Activated naive CD4-positive, alpha-beta T cell treated with anti-CD3 and anti-CD28 coated beads, Interleukin-2, amount 50 U/mL, for 72 hours (primary cell): ENCODE data around the gene FTO. TPM values are rescaled to one million over a fixed set of nuclear protein-coding genes. Genes with fewer than 3 reads are reported as not detected.

Experiments used
- ATAC-seq, 2 donors: fragments of 150-1000 bp; cut with Tn5 transposase; 2 replicates each; pipeline ENCODE4 v1.10.0; 2021; ENCODE audit warnings: mild to moderate bottlenecking in 2 of 2, moderate library complexity in 2 of 2
- DNase-seq, 2 donors: peaks; one replicate each; pipeline ENCODE4 v3.0.0; 2021 to 2022; ENCODE audit warnings: low spot score in 2 of 2
- H3K27ac Mint-ChIP-seq, 2 donors: one replicate each; pipeline ENCODE4 v1.8.0; 2022; ENCODE audit warnings: mild to moderate bottlenecking in 2 of 2, mixed read lengths in 2 of 2
- H3K36me3 Mint-ChIP-seq, 2 donors: one replicate each; pipeline ENCODE4 v1.8.0; 2022; ENCODE audit warnings: mixed read lengths in 2 of 2
- H3K9me3 Mint-ChIP-seq, 2 donors: one replicate each; pipeline ENCODE4 v1.8.0; 2022; ENCODE audit warnings: mixed read lengths in 2 of 2
- total RNA-seq, 2 donors: library from RNA; stranded (reverse); gene quantifications; one replicate each; pipeline ENCODE4 v1.2.3, GENCODE V29; 2022

FTO gene
- total RNA-seq, 2 donors from 2014 or later = 57.5 to 63.1 TPM

GRCh38 chr16:53848277-53848942, 144.5 kb downstream of the FTO start:
- ATAC-seq (no peak), DNase-seq (no peak)
- Mint-ChIP-seq H3K36me3 (peaks cover 11% of the 10 kb centered on the region in 2 donors), H3K9me3 (no peaks in the 10 kb centered on the region), H3K27ac (no peak overlapping the region)

DNA sequence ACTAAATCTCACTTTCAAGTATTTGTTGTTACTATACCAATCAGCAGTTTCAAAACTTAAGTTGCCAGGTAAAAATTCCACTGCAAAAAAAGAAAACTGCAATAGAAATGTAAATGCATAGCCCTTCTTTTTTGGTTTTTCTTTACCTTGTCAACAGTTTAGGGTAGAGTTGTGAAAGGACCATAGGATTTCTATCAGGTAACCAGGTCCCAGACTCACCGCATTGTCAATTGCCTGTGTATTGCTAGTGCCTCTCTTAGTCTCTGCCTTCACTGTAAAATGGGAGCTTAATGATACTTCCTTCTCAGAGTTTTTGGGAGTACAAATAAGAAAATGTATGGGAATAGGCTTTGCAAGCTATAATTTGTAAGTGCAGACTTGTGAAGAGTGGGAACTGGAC, 145.0 kb downstream of the FTO start:
- DNase-seq (no peak), ATAC-seq (no peak)
- Mint-ChIP-seq H3K27ac (no peak overlapping the region), H3K9me3 (no peaks in the 10 kb centered on the region), H3K36me3 (peaks cover 11% of the 10 kb centered on the region in 2 donors)

GRCh38 chr16:53849585-53849984, 145.6 kb downstream of the FTO start:
- no peaks in the 10 kb centered on the region for H3K9me3 Mint-ChIP-seq
- H3K27ac Mint-ChIP-seq = no peak overlapping the region
- no peak for DNase-seq
- H3K36me3 Mint-ChIP-seq = peaks cover 11% of the 10 kb centered on the region in 2 donors
- peak in 1 of 2 donors; percentile 24 for ATAC-seq

DNA sequence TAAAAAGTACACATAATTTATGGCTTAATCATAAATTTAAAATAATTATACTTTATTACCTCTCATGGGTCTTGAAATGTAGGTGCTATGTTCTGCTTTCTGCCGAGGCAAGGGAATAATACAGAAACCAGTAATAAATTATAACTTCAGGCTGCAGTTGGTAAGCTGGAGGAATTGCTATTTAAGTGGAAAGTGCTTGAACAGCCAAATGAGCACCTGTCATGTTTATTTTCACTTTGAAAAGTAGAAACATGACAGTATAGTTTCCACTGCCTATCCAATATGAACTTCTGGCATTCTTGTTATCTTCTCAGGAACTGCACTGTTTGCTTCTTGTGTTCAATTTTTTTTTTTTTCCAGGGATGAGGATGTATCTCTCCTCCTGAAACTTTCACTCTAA, 146.0 kb downstream of the FTO start:
- H3K9me3 Mint-ChIP-seq = no peaks in the 10 kb centered on the region
- no peak for DNase-seq
- peaks cover 7 to 8% of the 10 kb centered on the region in 2 donors for H3K36me3 Mint-ChIP-seq
- H3K27ac Mint-ChIP-seq = no peak overlapping the region
- ATAC-seq = no peak

GRCh38 chr16:53852678-53853077, 148.7 kb downstream of the FTO start:
- Mint-ChIP-seq H3K9me3 (no peaks in the 10 kb centered on the region), H3K27ac (no peak overlapping the region), H3K36me3 (peaks cover 4 to 5% of the 10 kb centered on the region in 2 donors)
- ATAC-seq = no peak
- DNase-seq = no peak

GRCh38 chr16:53855056-53855455, 151.1 kb downstream of the FTO start:
- Mint-ChIP-seq H3K27ac (peak overlapping the region in 1 of 2 donors; percentile 24), H3K36me3 (peaks cover 0 to 5% of the 10 kb centered on the region in 2 donors), H3K9me3 (no peaks in the 10 kb centered on the region)
- no peak for DNase-seq
- ATAC-seq = no peak

DNA sequence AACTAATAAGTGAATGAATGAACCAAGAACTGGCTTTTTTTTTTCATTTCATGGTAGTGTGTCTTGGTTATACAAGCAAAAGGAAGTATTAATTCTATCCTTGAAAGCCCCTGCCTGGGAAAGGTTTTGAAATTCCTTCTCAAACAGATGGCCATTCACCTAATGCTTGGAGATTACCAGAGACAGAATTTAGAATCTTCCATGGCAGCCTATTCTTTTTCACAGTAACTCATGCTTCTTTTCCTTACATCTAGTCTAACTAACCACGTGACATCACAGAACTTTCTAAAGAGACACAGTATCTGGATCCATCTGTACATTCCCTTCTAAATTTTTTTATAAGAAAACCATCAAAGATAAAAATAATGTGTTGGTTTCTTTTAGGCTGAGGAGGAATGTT, 151.6 kb downstream of the FTO start:
- no peaks in the 10 kb centered on the region for H3K9me3 Mint-ChIP-seq
- ATAC-seq (no peak), DNase-seq (no peak)
- no peak overlapping the region for H3K27ac Mint-ChIP-seq
- H3K36me3 Mint-ChIP-seq = peaks cover 0 to 5% of the 10 kb centered on the region in 2 donors

DNA sequence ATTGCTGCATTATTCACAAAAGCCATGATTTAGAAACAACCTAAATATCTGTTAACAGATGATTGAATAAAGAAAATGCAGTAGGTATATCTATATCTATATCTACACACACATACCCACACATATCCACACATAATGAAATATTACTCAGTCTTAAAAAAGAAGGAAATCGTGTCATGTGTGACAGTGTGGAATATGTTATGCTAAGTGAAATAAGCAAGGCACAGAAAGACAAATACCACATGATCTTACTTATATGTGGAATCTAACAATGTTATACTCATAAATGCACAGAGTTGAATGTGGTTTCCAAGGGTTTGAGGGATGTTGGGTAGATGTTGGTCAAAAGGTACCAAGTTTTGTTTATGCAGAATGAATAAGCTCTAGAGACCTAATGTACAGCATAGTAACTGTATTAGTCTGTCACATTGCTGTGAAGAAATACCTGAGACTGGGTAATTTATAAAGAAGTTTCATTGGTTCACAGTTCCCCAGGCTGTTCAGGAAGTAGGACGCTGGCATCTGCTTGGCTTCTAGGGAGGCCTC, 156.1 kb downstream of the FTO start:
- H3K9me3 Mint-ChIP-seq = no peaks in the 10 kb centered on the region
- peaks cover 5 to 8% of the 10 kb centered on the region in 2 donors for H3K36me3 Mint-ChIP-seq
- H3K27ac Mint-ChIP-seq = peak overlapping the region; percentile 29 to 56
- DNase-seq (no peak), ATAC-seq (peak in 1 of 2 donors; percentile 70)

DNA sequence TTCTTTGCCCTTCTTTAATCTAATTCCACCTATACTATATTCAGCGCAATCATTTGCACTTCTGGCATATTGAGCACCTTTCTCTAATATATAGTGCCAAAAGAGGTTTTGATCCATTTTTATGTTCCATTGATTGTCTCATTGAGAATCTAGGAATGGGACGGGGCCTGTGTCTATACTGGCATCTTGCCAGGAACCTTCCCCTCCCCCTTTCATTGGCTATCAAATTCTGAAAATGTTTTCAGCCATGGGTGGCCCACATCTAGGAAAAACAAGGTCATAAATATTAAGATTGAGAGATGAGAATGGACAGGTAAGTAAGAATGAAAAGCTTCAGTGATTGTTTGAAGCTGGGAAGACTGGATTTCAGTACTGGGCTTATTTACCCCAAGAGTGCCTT, 159.9 kb downstream of the FTO start:
- DNase-seq = no peak
- H3K27ac Mint-ChIP-seq = peak overlapping the region in 1 of 2 donors; percentile 47
- peaks cover 23 to 26% of the 10 kb centered on the region in 2 donors for H3K36me3 Mint-ChIP-seq

DNA sequence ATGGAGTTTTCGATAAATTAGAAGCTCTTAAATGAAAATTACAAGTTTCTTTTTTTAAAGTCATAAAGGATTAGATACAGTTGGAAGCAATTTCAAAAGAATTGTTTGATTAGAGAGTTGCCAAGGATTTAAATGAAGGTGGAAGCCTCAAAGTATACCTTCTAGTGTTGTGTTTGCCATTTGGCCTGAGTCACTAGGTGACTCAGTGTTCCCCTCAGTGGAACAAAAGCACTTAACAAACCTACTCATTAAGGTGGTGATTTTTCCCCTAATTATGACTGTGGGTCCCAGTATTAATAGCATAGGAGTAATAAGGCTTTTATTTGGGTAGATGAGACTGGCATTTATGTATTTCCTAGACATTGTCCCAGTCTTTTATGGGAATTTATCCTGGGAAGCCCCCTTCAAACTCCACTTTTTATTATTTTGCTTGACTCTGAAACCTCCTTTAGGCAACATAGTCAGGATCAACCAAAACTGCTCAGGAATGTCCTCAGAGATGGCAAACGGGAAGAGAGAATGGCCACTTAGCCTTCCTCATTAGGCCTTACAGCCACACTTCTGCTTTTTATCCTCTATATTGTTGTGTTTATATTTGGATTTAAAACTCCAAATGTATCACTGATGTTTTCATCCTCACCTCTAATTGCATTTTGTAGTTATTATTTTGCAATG, 161.0 kb downstream of the FTO start:
- H3K36me3 Mint-ChIP-seq = peaks cover 33 to 35% of the 10 kb centered on the region in 2 donors
- no peak for DNase-seq
- peak; percentile 52 to 84 for ATAC-seq
- peaks cover 8 to 14% of the 10 kb centered on the region in 2 donors for H3K9me3 Mint-ChIP-seq
- peak overlapping the region; percentile 5 to 90 for H3K27ac Mint-ChIP-seq

More for the DNA sequence above, 159.9 kb downstream of the FTO start:
- no peak for ATAC-seq
- peaks cover 0 to 8% of the 10 kb centered on the region in 2 donors for H3K9me3 Mint-ChIP-seq

DNA sequence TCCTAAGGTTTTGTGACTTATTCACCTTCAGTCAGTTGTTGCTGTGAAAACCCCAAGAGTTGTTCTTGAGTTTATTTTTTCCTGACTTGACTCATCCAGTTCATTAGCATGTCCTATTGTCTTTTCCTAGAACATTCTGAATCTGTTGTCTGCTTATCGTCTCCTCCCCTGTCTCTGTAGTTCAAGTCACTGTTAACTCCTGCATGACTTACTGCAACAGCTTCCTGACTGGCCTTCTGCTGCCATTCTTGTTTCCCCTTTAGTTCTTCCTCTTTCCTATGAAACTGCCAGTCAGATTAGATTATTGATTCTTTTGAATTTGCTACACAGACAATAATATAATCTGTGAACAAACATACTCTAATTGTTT, 161.5 kb downstream of the FTO start:
- Mint-ChIP-seq H3K36me3 (peaks cover 37 to 39% of the 10 kb centered on the region in 2 donors), H3K9me3 (peaks cover 10 to 17% of the 10 kb centered on the region in 2 donors), H3K27ac (peak overlapping the region; percentile 5 to 90)
- peak in 1 of 2 donors; percentile 85 for ATAC-seq
- DNase-seq = no peak

- peaks cover 46 to 49% of the 10 kb centered on the region in 2 donors for H3K36me3 Mint-ChIP-seq
- H3K9me3 Mint-ChIP-seq = peaks cover 20 to 22% of the 10 kb centered on the region in 2 donors
- ATAC-seq = no peak
- H3K27ac Mint-ChIP-seq = no peak overlapping the region
- DNase-seq = no peak
Measured at GRCh38 chr16:53866520-53866919, 162.6 kb downstream of the FTO start.

GRCh38 chr16:53870831-53871230, 166.9 kb downstream of the FTO start:
- H3K36me3 Mint-ChIP-seq = peaks cover 49 to 52% of the 10 kb centered on the region in 2 donors
- no peak overlapping the region for H3K27ac Mint-ChIP-seq
- DNase-seq = no peak
- no peak for ATAC-seq
- H3K9me3 Mint-ChIP-seq = peaks cover 22 to 24% of the 10 kb centered on the region in 2 donors

DNA sequence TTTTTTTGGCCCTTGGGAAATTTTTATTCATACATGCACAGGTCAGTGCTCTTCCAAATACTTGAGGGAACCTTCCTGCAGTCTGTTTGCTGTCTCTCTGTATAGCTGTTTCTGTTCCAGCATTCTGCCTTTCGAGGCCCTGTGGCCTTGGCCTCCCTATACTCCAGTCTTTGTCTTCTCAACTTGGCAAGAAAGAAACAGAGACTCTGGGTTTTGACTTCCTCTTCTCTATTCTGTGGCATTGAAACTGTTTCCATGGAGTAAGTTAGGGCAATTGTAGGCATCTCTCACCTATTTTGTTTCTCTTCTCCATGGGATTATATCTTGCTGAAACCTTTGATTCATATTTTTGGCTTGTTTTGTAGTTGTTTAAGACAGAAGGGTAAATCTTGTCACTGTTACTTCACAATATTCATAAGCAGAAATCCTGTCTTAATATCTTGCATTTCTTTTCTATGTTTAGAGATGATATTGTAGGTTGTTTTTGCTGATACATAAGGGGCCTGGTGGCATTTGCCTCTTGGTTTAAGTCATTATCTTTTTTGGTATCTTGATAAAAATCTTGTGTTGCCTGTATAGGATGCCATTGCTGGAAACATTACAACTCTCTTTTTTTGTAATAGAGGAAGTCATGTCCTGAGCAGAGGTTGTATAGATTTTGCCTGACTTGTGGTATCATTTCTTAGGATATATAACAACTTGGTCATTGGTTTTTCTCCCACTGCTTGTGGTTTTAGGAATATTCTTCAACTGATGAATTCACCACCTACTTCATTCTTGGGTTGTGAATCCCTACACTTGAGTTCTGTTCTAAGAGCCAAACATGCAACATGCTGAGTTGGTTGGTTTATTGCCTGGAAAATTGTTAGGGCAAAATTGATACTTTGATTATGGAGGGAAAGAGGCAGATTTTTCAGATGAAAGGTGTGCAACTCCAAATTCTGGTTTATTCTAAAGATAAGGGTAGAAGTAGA, 168.6 kb downstream of the FTO start:
- peaks cover 42 to 47% of the 10 kb centered on the region in 2 donors for H3K36me3 Mint-ChIP-seq
- no peak for ATAC-seq

DNA sequence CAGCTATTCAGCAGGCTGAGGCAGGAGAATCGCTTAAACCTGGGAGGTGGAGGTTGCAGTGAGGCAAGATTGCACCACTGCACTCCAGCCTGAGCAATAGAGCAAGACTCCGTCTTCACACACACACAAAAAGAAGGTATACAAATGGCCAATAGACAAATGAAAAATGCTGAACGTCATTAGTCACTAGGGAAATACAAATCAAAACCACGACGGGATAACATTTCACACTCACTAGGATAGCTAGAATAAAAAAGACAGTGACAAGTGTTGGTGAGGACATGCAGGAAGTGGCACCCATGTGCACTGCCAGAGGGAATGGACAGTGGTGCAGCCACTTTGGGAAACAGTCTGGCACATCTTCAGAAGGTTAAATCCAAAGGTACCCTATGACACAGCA, 172.9 kb downstream of the FTO start:
- no peak for ATAC-seq
- no peak for DNase-seq
- Mint-ChIP-seq H3K9me3 (peaks cover 0 to 4% of the 10 kb centered on the region in 2 donors), H3K27ac (no peak overlapping the region), H3K36me3 (peaks cover 11 to 14% of the 10 kb centered on the region in 2 donors)

More for the DNA sequence above, 168.6 kb downstream of the FTO start:
- DNase-seq = no peak
- Mint-ChIP-seq H3K9me3 (peaks cover 22 to 24% of the 10 kb centered on the region in 2 donors), H3K27ac (no peak overlapping the region)

DNA sequence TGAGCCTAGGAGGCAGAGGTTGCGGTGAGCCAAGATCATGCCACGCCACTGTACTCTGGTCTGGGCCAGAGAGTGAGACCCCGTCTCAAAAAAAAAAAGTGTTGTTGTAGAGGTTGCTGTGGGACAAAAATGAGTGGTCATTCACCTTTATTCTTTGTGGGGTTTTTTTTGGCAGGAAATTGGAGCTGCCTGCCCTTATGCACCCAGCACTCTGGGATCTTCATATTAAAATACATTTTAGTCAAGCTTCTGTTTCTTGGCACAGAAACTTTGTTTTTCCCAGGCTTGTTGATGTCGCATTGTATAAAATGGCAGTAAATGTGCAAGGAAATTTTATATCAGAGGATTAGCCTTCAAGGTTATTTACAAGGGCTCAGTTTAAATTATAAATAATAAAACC, 174.3 kb downstream of the FTO start:
- peaks cover 0 to 5% of the 10 kb centered on the region in 2 donors for H3K36me3 Mint-ChIP-seq
- H3K27ac Mint-ChIP-seq = no peak overlapping the region
- ATAC-seq (no peak), DNase-seq (no peak)
- no peaks in the 10 kb centered on the region for H3K9me3 Mint-ChIP-seq
